Measurements from ENCODE around the gene ATRN. TPM values are rescaled to one million over a fixed set of nuclear protein-coding genes. Genes with fewer than 3 reads are reported as not detected.

ATRN gene
- total and polyA plus RNA-seq, 4 donors = 8.4 to 104 (median 46.0) TPM

- Histone ChIP-seq H3K27ac (ENCODE audit: low read depth in 1 of 2, low read length in 2 of 2) (no peak overlapping the region), H3K4me1 (ENCODE audit: control insufficient read depth in 4 of 4, insufficient read depth in 4 of 4, low read length in 3 of 4) (no peaks in the 10 kb centered on the region), H3K9ac (ENCODE audit: low read depth in 1 of 2, low read length in 2 of 2) (no peak overlapping the region), H3K27me3 (ENCODE audit: control insufficient read depth in 4 of 4, insufficient read depth in 4 of 4, low read length in 3 of 4) (no peaks in the 10 kb centered on the region), H3K4me3 (ENCODE audit: low read depth in 1 of 3, low read length in 3 of 3) (no peak overlapping the region), H3K9me3 (ENCODE audit: control insufficient read depth in 4 of 4, low read length in 3 of 4) (peaks cover 0 to 3% (median 0%) of the 10 kb centered on the region in 4 donors), H3K36me3 (ENCODE audit: control insufficient read depth in 4 of 4, insufficient read depth in 3 of 4, low read depth in 1 of 4, low read length in 3 of 4) (no peaks in the 10 kb centered on the region)
- no peak for DNase-seq (ENCODE audit: low spot score)
- TF ChIP-seq RXRA (IDR thresholded peaks at IDR 0.05) (no peak), MAX (IDR thresholded peaks at IDR 0.05) (no peak), GABPA (IDR thresholded peaks at IDR 0.05 in 1 of 2, conservative IDR thresholded peaks at IDR 0.05 in 1 of 2) (no peak), TAF1 (conservative IDR thresholded peaks at IDR 0.05) (no peak), ATF3 (IDR thresholded peaks at IDR 0.05) (no peak), FOXA1 (IDR thresholded peaks at IDR 0.05) (no peak), FOXA2 (IDR thresholded peaks at IDR 0.05) (no peak), RAD21 (IDR thresholded peaks at IDR 0.05) (no peak), NR2F2 (IDR thresholded peaks at IDR 0.05) (no peak), CTCF (IDR thresholded peaks at IDR 0.05; ENCODE audit: low read depth, low read length, missing input control) (no peak), JUND (IDR thresholded peaks at IDR 0.05) (no peak), REST (IDR thresholded peaks at IDR 0.05) (no peak), HNF4A (conservative IDR thresholded peaks at IDR 0.05) (no peak), EGR1 (IDR thresholded peaks at IDR 0.05; ENCODE audit: low read depth in 2 of 2) (no peak)
- WGBS = 86% methylated on average over 6 of the region's 6 CpGs
Measured at GRCh38 chr20:3698591-3699001, 227.8 kb downstream of the ATRN start.

GRCh38 chr20:3699037-3699436 is 228.2 kb downstream of the ATRN start:
- Histone ChIP-seq H3K9ac (ENCODE audit: low read depth in 1 of 2, low read length in 2 of 2) (no peak overlapping the region), H3K9me3 (ENCODE audit: control insufficient read depth in 4 of 4, low read length in 3 of 4) (peaks cover 0 to 3% (median 0%) of the 10 kb centered on the region in 4 donors), H3K36me3 (ENCODE audit: control insufficient read depth in 4 of 4, insufficient read depth in 3 of 4, low read depth in 1 of 4, low read length in 3 of 4) (no peaks in the 10 kb centered on the region), H3K4me3 (ENCODE audit: low read depth in 1 of 3, low read length in 3 of 3) (no peak overlapping the region), H3K27ac (ENCODE audit: low read depth in 1 of 2, low read length in 2 of 2) (no peak overlapping the region), H3K4me1 (ENCODE audit: control insufficient read depth in 4 of 4, insufficient read depth in 4 of 4, low read length in 3 of 4) (no peaks in the 10 kb centered on the region), H3K27me3 (ENCODE audit: control insufficient read depth in 4 of 4, insufficient read depth in 4 of 4, low read length in 3 of 4) (no peaks in the 10 kb centered on the region)
- DNase-seq (ENCODE audit: low spot score) = no peak
- TF ChIP-seq REST (IDR thresholded peaks at IDR 0.05) (no peak), MAX (IDR thresholded peaks at IDR 0.05) (no peak)
- WGBS = 91% methylated on average over 16 of the region's 16 CpGs

Measured in liver (tissue), 9 donors.